OCI-M2 (cell line): Measurements from ENCODE around the gene ASB10.
A peak's percentile ranks its signal among the peaks of the same experiment; 100 is the strongest.

Experiments
- DNase-seq: peaks from one replicate; lab custom pipeline; 2025; ENCODE audit not compliant: unreplicated experiment; lab: John Stamatoyannopoulos, UW

The ASB10 gene

DNA sequence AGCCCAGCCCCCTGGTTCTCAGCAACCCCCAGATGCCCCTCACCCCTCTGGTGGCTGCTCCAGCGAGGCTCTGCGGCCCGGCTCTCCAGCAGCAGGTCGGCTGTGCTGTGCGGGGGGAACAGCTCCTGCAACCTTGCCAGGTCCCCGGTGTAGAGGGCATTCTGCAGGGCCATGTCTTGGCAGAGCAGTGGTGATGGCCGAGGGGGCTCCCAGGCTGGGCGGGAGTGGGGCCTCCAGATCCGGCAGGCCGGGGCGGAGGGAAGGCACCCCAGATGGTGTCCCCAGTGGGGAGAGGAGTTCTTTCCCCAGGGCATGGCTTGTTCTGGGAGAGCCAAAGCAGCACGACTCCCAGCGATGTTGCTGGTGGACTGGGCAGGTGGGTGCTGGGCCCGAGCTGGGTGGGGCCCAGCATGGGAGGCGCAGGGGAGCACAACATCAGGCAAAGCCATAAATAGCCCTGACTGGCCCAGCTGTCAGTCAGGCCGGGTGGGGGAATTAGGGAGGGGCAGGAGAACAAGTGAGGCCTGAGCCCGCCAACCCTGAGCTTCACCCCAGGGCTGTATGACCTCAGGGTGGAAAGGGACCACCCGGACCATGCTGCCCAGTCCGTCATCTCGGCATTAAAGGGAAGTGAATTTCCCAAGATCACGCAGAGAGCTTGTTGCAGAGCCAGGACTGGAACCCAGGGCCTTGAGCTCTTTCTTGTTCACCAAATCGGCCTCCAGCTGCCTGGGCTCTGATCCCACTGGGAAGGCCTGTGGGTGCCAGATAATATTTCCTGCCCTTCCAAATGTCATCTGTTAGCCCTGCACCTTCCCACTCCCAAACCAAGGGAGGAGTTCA is 580 bp upstream of the ASB10 start:
- DNase-seq: no peak

DNA sequence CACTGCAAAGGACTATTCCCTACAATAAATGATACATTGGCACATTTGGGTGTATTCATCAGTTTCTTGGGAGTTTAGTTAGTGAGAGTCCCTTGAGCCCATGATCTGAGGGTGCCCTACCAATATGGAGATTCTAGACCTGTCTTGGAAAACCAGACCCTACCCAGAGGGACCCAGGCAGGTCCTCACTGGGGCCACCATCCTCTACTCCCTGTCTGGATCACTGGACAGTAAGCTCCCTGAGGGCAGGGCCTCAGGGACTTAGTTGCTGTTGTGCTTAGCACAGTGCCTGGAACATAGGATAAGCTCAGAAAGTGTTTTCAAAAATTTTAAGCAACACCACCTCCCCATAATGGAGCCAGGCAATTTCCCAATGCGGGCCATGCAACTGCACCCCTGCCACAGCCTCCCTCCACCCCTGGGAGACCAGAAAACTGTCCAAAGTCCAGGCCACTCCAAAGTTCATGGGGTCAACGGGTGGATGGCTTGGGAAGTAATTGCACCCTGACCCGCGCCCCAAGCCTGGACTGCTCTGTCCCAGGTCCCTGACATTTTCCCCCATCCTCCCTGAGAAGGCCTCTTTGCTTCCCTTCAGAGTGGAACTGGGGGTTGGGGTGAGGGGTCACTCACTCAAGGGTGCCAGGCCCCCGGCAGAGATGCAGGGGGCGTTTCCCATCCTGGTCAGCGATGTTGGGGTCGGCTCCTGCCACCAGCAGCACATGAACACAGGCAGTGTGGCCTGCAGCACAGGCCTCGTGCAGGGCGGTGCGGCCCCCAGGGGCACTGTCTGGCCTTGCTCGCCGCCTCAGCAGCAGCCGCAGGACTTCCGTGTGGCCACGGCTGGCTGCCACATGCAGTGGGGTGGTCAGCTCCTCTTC is 1.0 kb downstream of the ASB10 start:
- DNase-seq: no peak

DNA sequence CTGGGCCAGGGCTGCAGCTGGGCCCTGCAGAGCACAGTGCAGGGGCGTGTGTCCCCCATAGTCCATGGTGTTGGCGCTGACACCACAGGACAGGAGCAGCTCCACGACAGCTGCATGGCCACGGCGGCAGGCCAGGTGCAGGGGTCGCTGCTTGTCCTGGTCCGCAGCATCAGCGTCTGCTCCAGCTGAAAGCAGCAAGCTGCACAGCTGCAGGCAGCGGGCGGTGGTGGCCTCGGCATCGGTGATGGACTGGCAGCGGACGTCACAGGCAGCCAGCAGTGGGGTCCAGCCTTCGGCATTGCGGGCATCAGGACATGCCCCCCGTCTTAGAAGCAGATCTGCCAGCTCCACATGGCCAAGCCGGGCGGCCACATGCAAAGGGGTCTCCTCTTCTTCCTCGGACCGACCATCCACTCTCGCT is 6.0 kb downstream of the ASB10 start:
- no peak for DNase-seq

DNA sequence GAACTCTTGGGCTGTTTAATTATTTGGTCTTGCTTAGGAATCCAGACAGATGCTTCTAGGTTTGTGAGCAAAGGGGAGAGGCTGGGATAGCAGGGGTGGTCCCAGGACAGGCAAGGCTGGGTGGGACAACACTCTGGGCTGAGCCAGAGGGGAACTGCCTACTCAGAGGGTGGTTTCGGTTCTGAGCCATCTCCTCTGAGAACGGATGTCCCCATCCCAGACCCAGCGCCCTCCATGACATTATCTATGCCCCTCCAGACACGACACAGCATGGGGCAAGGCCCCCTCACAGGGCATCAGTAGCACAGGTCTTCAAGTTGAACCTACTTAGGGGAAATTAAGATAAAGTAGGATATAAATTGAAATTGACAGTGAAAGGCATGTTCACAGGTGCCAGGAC is 7.1 kb downstream of the ASB10 start:
- DNase-seq: no peak

DNA sequence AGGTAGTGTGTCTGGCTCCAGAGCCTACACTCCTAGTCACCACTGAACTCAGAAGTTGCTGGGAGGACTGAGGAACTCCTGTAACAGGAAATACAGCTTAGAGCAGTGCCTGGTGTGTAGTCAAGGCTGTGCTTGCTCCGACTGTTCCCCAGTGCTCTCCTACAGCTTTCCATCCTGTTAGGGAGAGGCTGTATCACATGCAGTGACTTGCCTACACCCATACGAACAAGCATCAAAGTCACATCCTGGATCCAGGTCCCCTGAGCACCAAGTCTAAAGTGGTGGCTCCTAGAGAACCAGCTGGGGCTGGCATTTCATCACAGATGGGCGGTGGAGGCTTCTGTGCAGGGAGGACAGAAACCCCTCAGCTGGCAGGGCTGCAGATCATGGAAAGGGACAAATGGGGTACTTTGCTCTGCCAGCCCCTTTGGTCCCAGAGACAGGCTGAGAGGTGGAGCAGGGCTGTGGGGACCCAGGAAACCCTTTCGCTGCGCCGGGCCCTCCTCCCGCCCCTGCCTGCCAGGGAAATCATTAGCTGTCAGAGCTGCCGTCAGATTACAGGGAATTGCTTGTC is 7.7 kb downstream of the ASB10 start:
- DNase-seq: no peak

DNA sequence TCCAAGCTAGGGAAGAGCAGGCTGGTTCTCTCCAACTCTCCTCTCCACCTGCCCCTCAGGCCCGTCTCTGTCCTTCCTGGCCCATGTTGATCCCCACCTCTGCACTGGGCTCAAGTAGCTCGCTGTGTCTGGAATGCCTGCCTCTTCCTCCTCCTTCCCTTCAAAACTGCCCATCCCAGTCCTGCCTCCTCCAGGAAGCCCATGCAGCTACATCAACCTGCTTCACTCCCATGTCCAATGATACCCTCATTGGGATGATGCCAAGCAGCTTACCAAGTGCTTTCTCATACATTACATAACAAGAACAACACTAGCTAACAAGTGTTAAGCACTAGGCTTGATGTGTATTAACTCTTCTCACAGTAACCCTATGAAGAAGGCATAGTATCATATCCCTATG is 8.2 kb downstream of the ASB10 start:
- no peak for DNase-seq

DNA sequence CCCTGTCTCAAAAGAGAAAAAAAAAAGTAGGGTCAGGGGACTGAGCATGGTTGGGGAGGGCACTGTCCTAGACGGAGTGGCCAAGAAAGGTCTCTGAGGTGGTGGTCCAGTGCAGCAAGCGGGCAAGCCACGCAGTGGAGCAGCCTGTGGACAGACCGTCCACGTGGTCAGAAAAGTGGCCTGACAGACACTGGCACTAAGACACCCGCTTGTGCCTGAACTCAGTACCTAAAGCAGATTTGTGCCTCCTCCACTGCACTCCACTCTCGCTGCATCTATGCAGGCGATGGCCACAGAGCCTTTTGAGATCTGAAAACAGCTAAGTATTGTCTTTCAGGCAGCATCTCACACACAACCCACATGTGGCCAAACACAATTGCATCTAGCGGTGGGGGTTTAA is 8.8 kb downstream of the ASB10 start:
- DNase-seq: no peak

DNA sequence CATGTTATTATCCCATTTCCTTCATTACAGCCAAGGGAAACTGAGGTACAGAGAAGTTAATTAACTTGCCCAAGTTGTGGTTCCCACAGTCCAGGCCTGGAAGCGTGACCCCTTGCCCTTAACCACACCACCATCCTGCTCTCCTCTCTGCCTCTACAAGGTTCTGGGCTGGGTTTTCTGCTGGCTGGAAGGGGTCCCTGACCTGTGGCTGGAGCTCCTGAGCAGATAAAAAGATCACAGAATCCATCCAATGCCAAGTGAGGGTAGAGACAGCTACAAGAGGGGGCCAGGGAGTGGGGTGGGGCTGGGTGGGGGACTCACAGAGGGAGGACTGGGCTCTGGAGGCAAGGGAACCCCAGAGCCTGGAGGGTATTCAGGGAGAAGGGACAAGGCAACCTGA is 9.7 kb downstream of the ASB10 start:
- no peak for DNase-seq

DNA sequence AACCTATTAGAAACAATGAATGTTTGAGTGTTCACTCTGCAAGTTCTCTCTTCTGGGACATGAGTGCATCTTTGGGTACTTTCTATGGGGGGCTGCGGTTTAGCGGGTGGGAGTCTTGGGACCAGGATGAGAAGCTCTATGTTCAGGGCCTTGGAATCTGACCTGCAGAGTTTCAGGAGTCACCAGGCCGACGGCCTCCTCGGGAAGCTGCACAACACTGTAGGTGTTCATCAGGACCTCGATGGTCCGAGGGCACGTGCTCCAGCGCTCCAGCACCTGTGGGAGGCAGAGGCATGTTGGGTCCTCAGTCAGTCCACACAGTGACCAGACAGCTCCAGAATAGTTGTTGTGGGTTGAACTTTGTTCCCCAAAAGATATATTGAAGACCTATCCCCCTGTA is 10.6 kb downstream of the ASB10 start:
- DNase-seq: no peak

DNA sequence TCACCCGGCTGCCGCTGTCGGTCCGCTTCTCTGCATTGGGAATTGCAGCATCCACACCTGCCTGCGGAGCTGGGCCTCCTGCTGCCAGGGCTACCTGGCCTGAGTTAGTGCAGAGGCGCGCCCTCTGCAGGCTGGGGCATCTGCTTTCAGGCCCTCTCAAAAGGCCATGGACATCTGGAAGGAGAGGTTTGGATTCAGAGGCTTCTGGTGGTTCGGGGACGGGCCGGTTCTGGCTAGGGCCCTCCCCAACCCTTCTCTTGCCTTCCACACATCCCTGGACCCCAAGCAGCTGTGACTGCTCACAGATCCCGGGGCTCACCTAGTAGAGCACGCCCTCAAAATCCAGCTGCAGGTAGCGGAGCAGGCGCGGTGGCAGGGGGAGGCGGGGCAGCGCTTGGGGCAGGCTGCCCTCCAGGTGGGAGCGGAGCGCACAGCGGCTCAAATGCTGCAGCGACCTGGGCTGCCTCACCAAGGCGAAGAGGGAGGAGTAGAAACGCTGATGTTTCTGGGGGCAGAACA is 11.2 kb downstream of the ASB10 start:
- DNase-seq: no peak

DNA sequence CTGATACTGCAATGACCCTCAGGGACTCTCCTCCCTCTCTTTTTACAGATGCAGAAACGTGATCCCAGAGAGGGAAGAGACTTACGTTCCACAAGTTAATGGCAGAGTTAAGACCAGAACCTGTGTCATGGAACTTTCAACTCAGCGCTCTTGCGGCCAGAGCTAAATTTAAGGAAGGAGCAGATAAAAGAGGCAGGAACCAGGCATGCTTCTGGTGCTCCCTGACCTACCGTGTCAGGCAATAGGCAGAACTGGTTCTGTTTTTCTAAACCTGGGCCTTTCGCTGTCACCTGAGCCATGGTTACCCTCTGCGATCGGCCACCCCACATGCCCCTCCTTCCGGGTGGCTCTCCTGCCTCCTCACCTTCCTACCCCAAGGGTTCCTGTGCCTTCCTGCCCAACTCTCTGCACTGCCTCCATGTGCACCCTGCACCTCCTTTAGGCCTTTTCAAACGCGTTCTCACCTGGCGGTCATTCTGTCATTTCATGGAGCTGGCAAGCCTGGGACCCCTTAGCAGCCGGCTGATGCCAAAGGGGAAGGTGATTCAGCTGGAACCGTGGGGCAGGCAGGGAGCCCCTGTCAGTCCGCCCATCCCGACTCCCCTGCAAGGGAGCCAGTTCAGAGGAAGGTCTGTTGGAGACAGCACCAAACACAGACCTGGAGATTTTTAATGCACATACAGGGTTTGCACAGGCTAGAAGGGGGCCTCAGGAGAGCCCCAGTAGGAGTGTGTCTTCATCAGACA is 11.8 kb downstream of the ASB10 start:
- DNase-seq: no peak

DNA sequence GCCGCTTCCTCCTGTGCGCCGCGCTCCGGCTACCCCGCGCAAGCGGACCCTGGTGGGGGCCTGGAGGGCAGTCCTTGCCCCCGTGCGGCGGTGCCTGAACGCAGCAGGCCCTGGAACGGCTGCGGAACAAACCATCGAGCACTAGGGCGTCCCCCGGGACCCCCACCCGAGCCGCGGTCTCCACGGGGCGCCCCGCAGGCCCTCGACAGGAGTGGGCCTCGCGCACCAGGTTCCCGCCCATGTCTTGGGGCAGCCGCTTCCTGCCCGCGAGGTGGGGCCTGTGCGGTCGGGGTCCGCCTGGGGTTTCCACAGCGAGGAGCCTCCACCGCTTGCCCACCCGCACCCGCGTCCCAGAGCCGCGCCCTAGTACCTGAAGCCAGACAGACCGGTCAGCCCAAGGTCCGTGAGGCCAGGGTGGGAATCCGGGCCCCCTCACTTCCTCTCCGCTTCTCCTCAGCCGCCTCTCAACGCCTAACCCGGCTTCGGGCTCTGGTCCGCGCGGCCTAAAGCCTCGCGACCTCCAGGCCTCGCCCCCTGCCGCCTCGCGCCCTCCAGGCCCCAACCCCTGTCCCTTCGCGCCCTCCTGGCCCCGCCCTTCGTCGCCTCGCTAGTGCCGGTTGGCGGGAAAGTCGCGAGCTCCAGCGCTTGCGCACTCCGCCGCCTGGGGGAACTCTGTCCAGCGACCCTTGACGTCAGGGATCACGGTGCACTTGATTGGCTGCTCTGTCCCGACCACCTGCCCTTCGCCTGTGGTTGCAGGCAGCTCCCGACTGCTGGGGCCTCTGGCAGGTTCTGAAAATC is 12.6 kb downstream of the ASB10 start:
- DNase-seq: no peak

DNA sequence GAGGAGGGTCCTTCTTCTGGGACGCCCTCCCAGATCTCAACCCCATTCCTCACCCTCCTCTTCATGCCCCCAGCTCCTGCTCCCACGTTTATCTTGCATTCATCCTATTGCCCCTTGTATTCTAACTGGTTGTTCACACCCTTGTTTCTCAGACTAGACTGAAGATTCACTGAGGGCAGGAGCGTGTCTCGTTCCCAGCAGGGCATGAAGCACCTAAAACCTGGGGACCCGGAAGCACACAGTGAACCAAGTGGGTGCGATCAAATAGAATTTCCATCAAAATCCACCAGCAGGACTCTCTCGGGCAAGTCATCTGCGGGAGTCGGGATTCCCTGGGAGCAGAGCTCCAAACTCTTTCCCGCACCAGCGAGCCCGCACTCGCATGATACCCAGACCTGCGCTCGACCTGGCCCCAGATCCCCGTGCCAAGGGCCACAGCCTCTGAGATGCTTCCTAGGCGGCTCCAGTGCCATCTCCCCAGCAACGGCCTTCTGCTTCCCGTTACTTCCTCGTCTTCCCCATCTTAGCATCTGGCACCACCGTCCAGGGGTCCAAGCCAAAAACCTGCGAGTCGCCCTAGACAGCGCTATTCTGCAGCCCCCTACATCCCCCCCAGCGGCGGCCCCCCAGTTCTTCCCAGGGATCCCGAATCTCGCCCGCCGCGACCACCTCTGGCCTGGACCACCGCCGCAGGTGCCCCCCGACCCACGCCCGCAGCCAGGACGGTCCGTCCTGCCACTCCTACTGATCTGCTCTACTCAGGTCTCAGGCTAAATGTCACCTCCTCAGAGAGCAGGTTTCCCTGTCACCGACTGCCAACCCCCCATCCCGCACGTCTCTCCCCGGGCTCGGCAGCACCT is 13.4 kb downstream of the ASB10 start:
- DNase-seq: no peak

DNA sequence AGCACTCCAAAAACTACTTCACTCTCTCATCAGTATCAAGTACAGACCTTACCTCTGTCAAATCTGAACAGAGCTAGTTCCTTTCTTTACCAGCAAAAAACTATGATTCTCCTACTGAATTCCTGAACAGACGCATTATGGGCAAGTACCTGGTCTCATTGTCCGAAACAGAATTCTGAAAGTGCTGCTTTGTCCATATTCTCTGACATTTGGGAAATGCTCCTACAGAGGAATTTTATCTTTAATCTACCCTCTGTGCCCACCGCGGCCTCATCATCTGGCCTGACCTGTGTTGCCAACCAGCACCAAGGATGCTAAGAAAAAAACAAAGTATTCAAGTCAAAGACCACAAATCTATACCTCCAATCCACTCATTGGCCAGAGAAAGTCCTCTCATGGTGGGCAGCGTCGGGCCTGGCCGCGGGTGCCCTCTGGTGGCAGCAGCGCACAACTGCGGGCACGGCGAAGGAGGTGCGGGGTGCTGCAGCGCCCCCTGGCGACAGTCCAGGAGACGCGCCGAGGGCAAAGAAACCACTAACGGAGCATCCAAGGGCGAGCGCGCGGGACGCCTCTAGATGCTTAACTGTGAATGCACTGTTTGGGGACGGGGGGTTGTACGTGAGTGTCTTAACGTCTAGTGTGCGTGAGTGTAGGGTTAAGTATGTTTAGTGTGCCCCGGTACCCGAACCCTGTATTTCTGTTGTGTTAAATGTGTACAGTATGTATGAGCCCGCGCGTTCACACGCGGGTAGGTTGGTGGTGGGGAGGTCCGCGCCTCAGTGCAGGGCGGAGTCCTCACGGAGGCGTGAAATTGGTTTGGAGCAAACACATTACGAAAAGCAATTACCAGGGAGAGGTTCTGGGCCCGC is 14.5 kb downstream of the ASB10 start:
- DNase-seq: peak; percentile 64

DNA sequence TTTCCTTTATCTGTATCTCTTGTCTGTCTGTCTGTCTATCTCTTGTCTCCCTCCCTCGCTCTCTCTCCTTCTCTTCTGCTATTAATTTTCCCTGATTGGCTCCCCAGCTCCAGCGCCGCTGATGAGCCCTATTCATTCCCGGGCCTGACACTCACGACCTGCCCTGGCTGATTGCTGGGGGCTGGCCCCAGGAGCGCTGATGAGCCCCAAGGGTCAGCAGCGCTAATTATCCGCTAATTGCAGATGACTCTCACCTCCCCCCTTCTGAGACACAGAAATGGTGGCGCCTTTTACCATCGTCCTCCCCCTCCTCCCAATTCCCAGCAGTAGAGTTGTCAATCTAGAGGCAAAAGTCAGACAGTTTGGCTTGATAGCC is 18.3 kb downstream of the ASB10 start:
- DNase-seq: no peak

DNA sequence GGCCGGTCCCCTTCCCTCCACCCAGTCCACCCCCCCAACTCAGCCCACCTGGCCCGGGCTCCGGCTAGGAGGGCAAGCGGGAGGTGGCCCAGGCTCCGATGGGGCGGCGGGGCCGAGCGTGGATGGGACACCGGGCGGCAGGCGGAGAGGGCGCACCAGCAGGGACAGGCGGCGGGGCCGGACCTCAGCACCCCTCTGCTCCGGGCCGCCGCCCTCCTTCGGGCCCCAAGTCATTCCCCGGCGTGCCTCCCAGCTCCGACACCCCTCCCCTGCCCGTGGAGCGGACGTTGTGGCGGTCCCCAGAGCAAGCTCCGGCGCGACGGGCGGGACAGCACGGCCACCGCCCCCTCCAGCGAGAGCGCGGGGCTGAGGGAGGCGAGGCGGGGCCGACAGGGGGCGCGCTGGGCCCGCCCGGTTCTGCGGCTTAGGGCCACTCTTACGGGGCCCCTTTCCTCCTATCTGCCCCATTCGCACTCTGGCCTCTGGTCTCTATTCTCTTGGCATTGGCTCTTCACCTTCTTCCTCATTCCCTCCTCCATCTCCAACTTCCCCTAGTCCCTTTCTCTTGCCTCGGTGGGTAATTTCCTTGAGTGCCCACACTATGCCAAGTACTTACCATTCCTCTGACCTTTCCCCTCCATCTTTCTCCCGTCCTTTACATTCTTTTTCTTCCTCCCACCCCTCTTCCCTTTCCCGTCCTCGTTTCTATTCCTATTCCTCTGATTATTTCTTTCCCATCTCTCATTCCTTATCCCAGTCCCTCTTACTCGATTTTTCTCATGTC is 18.9 kb downstream of the ASB10 start:
- DNase-seq: peak; percentile 75

DNA sequence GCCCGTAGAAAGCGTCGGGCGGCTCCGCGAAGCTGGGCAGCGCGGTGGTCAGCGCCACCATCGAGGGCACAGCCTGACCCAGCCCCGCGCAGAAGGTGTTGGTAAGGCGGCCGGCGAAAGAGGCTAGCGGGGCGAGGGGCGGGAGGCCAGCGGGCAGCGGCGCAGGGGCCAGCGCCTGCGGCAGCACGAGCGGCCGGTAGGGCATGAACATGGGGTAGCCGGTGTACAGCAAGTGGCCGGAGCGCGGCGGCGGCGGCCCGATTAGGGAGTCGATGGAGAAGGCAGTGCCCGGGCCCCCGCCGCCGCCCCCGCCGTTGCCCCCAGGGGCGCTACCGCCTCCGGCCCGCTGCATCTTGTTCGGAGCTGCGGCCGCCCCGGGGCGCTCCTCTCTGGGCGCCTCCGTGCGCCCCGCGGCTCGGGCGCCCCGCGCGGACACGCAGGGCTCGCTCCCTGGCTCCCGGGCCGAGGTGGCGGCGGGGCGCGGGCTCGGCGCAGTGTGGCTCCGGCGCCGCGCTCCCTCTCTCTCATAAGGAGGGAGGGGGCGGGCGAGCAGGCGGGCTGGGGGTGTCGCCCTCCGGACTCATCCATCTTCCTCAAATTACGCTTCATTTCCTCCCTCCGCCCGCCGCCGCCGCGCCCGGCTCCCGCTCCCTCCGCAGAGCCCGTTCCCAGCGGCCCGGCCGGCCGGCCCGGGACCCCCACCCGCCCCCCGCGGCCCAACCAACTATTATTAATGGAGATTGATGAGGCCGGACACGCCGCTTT is 19.7 kb downstream of the ASB10 start, which contains the start of gene GBX1:
Gene GBX1 (minus strand): TSS at position 498 of the 765 bp plus-strand sequence. CDS start 146 bp downstream, at position 352.
- peak; percentile 37 for DNase-seq
